Fibroblast of peridontal ligament (primary cell): ENCODE measurements around the gene SMIM35.

Experiments
- DNase-seq: peaks from one replicate; pipeline ENCODE4 v3.0.0-alpha.2; 2010; ENCODE audit errors: extremely low read depth

Gene SMIM35

DNA sequence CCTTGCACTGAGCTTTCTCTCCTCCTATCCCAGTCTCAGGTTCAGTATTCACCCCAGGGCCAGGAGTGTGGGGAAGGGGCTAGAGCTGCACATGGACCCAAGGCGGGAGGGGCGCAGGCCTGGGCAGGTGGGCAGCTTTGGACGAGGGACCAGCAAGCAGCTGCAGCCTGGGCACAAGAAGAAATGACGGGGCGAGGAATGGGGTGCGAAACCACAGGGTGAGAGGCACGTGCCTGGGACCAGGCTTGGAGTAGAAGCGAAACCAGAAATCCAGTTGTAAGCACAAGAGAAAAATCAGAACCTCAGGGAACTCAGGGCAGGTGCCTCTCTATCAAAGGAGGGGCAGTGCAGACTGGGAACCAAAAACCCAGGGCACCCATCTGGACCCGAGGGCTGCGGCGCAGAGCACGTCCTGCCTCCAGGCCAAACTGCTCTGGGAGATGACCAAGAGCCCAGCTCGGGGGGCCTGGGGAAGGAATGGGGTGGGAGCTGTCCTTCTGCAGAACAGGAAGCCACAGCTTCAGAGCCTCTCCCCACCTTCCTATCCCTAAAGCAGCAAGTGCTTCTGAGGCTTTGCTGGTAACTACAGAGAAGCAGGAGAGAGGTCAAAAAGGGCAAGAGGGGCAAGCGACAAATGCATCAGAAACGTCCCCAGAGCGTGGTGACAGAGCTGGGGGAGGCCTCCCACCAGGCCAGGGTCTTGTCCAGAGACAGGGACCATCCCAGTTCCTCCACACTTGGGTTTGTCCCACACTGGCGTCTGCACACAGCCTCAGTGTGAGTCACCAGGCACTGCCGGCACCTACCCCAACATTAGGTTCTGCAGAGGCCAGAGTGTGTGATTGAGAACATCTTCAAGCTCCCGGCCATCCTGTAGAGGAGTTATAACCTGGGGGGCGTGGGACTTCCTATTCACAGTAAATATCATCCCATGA, 28.2 kb downstream of the SMIM35 start:
- DNase-seq, result no peak

DNA sequence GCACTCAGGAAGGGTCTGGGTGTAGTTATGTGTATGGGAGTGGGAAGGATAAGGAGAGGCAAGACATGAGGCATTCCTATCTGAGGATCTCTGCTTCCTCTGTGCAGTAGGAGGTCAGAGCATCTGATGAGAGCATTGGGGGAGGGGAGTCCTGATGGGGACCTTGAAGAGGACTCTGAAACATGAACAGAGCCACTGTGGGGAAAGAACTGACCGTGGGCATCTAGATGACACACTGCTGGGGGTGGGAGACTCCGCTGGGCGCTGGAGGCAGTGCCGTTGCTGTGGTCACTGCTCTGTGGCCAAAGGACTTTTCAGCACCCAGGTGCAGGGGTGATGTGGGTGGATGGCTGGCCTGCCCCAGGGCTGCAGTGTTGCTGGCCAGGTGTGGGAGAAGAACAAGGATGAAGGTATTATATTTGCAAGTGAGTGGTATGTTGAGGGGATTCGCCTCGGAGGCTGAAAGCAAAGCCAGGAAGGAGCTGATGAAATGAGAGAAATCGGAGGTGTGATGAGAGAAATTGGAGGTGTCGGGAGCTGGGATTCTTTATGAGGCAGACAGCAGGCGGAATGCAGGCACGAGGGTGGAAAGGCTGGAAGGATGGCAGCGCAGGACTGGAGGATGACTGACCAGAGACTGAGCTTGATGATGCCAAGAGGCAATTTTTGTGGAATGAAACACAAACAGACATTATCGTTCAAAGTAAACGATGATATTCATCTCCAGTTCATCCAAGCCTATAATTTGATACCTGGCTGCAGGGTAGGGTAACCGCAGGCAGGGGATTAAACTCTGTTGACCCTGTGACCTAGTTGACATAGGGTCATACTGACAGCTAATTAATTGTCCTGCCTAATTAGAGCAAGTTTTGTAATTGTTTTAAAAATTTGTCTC, 29.3 kb downstream of the SMIM35 start:
- DNase-seq, result no peak

DNA sequence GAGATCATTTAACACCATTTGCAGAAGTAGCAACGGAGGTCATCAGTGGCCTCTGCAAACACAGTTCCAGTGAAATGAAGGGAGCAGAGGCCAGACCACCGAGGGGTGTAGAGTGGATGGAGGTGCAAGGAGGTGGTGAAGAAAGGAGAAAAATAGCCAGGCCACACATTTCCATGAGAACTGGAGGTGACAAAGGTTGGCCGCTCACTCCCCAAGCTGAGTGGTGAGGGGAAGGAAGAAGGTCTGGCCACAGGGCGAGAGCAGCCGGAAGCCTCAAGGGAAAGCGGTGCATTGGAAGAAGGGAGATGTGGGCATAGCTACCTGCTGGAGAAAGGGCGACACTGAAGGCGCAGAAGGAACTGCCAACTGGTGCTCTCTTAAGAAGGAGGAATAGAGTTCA, 30.0 kb downstream of the SMIM35 start:
- no peak for DNase-seq

DNA sequence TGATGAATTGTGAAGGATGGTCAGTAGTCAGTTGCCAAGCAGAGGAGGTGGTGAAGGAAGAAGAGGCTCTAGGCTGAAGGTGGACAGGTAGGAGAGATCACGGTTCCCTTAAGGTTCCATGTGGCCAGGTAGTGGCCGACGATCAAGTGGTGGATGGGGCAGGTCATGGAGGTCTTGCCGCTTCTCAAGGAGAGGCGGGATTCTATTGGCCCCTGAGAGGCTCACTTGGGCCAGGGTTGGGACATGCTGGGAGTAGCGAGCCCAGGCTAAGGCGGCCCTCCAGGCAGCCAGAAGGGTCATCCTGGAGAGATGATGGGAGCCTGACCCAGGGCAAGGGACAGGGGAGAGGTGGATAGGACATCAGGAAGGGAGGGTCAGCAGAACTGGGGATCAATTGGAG, 30.8 kb downstream of the SMIM35 start:
- no peak for DNase-seq

DNA sequence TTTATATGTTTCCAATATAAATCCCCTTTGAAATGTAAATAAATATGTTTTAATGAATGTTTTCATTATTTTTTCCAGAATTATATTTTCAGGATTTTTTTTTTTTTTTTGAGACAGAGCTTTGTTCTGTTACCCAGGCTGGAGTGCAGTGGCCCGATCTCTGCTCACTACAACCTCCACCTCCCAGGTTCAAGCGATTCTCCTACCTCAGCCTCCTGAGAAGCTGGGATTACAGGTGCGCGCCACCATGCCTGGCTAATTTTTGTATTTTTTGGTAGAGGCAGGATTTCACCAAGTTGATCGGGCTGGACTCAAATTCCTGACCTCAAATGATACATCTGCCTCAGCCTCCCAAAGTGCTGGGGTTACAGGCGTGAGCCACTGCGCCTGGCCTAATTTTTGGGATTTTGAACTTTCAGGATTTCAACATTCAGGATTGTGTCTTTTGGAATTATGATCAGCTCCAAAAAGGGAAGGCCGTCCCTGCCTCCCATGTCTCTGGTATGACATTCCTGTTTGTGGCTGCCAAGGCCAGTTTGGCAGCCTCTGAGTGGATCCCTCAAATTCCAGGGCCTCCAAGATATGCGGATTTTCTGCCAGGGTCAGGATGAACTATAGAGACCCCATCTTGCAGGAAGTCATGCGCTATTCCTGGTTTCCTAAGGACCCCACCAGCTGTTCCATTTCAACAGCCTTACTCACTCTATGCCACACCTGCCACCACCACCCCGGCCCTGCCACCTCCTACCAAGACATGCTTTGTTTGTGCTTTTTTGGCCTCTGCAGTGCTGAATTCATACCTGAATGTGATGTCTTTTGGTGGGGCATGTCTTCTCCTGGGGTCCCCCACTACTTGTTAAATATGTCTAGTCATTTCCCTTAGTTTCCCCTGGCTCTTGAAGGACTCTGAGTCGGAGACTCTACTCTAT, 31.8 kb downstream of the SMIM35 start:
- DNase-seq, result no peak

DNA sequence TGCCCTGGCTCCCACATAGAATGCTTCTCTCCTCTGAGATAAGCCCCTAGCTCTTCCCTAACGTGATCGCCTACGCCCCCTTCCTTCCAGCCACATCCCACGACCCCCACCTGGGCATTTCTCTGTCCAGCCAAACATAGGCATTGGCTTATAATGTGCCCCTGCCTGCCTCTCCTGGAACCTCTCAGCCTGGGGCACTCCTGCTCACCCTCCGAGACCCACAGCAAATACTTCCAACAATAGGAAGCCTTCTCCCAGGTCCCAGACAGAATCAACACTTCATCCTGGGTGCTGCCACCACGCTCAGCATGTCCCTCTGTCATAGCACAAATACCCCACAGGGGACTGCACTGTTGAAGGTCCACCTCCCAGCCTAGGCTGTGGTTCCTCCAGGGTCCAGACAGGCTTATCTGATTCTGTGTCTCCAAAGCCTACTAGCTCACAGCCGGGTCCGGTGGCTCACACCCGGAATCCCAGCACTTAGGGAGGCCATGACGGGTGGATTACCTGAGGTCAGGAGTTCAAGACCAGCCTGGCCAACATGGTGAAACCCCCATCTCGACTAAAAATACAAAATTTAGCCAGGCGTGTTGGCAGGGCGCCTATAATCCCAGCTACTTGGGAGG, 34.1 kb downstream of the SMIM35 start:
- no peak for DNase-seq

DNA sequence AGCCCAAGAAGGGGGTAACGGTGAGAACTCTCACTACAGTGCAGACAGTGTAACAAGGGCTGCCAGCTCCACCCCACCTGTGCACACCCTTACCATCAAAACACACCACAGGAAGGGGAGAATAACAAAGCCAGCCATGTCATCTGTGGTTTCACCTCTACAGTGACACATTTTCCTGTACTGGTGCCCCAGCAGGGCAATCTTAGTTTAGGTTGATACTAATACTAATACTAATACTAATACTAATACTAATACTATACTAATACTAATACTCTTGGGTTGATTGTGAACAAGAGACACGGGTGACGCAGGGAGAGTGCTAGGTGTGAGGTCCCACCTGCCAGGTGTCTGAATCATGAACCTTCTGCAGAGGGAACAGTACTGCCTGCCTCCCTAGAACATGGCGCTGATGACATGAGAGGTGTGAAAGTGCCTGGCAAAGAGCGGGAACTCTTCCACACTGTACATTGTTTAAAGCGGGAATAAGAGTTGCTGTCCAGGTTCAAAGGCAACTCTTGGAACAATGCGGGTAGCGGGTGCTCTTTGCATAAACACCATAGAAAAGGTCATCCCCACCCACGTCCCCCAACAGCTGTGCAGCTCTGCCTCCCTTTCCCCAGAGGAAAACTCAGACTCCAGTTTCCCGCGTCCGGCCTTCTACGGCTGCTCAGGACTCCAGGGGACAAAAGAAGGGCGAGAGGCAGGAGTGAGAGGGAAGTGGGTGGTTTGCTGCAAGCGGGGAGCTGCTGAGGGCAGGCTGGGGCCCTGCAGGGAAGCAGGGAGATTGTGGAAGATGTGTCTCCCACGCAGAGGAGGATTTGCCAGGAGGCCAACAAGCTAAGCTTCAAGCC, 34.9 kb downstream of the SMIM35 start:
- DNase-seq, result no peak

DNA sequence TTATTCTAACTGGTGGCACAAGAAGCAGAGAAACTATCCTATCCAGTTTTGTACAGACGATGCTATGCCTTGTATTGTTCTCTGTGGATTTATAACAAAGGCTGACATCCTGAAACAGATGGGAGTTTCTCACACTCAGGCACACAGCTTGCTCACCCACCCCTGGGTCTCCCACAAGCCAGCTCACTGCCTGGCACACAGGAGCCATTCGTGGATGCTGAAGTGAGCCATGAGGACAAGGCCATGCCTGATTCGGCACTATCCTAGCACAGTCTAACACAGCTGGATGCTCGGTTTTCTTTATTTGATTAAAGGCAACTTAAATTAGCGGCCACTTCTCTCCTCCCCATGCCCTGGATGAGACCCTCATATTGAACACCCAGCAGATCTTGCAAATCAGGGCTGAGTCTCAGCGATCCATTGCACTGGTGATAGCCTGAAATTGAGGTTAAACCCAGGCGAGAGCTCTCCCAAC, 35.6 kb downstream of the SMIM35 start:
- DNase-seq, result no peak

DNA sequence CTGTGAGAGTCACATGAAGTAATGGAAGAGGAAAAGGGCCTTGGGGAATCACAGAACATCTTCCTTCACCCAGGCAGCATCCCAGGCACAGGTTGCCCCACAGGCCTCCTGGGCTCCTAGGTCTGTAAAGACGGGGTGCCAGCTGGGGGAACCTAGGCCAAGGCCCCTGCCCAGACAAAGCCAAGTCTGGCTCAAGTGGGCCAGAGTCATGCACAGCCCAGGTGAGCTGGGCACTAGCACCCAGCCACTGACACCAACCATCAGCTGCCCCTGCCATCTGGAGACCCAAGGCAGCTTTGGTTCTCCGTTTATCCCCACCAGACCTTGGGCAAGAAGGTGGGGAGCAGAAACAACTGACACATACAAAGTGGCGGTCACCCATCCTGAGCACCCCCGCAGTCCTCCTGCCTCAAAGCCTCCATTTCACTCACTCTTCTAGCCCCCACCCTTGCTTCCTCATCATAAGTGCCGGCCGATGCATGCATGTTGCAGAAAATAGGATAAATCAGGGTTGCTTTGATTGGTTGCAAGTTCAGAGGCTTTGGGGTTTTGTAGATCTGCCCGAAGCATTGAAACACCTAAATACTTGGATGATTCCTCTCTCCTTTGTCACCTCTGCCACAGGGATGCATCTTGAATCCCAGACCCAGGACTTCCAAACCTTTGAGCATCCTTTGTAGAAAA, 36.4 kb downstream of the SMIM35 start:
- DNase-seq, result no peak

DNA sequence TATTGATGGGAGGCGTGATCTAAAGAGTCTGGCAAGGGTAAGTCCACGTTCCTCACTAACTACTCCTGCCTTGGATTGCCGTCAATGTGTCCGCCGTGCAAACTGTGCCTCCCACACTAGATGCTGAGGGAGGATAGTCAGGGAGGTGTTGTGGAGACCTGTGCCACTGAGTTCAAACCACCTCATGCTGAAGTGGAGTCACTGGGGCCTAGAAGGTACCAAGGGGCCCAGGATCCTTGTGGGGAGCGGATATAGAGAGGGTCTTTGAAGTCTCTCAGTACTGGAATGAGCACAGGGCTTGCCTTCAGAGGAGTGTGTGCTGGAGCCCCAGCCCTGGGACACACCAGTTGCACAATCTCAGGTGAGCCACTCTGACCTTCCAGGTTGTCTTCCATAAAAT, 37.0 kb downstream of the SMIM35 start:
- DNase-seq, result no peak

DNA sequence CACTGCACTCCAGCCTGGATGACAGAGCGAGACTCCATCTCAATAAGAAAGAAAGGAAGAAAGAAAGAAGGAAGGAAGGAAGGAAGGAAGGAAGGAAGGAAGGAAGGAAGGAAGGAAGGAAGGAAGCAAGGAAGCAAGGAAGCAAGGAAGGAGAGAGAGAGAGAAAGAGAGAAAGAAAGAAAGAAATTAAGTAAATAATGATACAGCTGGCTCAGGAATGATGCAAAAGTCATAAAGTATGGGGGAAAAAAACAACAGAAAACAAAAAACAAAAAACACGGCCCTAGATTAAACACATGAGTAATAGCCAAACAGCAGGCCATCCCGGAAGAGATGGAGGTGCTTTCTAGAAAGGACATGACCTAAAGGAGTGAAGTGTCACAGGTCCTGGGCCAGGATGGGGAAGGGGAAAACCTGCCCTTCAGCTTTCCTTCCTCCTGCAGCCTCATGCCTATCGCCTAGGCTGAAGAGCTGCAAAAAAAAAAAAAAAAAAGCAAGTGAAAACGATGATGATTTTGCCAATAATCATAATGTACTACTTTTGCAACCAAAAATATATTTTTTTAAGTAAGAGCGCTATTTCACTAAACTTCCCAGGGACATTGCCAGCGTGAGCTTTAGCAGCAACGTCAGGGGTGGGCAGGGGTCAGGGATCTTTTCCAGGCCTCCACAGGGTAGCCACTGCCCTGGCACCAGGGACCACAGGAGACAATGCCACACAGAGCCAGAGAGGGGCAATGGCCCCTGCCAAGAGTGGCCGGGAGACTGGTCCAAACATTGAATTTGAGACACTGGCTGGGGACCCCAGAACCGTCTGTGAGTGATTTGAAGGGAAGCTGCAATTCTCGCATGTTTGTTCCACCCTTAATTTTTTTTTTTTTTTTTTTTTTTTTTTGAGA, 38.0 kb downstream of the SMIM35 start:
- no peak for DNase-seq

DNA sequence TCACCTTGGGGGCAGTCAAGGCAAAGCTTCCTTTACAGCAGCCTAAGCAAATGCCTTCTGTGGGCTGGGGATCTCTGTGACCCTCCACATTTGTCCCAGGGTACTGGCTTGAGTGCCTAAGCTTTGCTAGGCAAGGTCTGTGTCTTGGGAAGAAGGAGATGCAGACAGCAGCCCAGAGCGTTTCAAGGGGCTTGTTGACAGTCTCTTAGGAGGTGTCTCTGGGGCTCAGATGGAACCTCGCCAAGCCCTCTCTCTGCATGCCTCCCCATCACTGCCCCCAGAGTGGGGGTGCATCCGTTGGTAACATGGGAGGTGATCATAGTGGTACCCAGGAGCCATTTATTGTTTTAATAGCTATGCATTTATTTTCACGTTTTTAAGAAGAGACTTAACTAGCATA, 39.0 kb downstream of the SMIM35 start:
- no peak for DNase-seq

DNA sequence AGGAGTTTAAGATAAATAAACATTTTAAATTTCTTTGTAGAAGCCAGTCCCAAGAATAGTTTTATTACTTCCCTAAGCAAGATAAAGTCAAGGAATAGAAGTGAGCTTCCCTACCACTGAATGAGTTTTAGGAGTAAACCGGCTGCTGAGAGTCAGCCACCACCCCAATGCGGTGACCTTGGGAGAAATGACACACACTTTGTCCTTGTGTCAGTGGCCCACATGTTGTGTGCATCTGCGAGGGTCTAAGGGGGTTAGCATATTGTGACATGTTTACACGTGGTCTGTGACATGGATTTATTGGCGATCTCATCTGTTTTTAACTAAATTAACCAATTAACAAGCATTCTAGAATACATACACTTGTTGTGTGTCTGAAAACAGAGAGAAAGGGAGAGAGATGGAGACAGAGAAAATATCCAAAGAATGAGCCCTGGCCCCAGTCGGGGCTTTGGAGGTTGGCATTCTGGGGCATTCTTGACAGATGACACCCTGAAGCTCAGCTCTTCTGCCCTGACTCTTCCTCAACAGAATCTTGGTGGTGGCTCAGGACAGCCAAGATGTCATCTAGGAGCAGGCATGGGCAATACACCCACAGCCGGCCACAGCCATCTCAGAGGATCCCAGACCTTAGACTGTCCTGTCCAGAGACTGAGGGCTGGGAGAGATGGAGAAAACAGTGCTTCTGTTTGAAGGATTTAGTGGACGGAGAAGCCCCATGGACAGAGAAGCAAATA, 39.6 kb downstream of the SMIM35 start:
- no peak for DNase-seq

DNA sequence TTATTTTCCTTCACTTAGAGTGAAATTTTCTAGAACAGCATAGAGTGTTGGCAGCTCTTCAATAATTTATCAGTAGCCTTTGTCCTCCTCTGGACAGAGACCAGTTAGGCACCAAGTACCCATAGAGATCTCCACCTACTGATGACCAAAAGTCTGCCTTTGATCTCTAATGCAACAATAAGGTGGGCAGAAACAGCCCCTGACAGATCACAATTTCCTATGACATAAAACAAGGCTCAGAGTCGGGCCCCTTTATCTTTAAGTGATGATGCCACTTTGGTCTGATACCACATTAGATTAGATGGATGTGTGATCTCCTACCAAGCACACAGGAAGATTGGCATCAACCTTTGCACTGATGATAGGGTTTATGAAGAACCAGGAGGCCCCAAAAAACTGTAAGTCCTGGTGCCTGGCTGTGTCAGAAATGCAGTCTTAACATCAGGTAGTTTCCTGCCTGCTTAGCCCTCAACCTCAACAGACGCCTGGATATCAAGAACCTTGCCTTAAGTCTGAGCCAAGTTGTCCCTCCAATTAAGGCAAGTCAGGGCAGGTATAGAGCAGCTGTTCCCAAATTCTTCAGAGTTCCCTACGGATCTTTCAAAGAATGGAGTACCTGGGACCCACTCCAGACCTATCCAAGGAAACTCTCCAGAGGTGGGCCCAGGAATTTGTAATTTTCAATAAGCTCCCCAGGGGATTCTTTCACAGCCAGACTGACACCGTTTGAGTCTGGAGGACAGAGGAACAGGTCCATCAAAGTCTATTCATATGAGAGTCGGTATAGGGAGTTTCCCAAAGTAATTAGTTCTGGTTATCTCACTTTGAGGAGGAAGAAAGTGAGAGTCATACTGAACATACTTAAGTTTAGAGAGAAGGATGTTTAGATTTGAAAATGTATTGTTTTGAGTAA, 40.5 kb downstream of the SMIM35 start:
- DNase-seq, result no peak

DNA sequence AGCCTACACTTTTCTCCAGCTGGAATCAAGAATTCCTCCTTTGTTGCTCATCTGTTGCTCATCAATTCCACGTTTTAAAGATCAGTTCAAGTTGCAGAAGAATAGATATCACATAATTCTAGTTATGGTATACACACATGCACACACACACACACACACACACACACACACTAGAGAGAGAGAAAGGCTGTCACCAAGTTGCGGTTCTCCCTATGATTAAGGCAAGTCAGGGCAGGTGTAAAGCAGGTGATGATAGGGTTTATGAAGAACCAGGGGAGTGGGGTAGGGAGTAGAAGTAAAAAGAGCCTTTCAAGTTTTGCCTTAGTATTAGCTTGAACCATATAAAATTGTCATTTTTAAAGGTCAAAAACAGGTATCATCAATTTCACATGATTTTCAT, 41.6 kb downstream of the SMIM35 start:
- no peak for DNase-seq

DNA sequence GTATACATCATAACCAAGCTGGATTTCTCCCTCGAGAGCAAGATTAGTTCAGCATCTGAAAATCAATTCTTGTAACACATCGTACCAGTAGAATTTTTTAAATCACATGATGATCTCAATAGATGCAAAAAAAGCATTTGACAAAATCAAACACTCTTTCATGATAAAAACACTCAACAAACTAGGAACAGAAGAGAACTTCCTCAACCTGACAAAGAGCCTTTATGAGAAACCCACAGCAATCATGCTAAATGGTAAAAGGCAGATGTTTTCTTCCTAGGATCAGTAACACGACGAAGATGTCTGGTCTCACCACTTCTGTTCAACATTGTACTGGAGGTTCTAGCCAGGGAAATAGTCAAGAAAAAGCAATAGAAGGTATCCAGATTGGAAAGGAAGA, 44.0 kb downstream of the SMIM35 start:
- DNase-seq, result no peak

DNA sequence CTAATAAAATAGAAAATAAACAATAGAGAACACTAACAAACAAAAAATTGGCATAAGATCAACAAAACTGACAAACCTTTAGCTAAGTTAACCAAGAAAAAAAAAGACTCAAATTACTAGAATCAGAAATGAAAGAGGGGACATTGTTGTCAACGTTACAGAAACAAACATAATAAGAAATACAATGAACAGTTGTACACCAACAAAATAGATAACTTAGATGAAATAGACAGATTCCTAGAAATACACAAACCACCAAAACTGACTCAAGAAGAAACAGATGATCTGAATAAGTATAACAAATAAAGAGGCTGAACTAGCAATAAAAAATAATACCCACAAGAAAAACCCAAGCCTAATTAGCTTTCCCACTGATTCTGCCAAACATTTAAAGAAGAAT, 44.6 kb downstream of the SMIM35 start:
- no peak for DNase-seq
